ENCODE results near the gene CNTN4.

The CNTN4 gene

GRCh38 chr3:2303566-2303965 lies 204.9 kb downstream of the CNTN4 start:
- H3K4me1 ChIP-seq (ENCODE audit: low read depth, poor library complexity, severe bottlenecking): no peaks in the 10 kb centered on the region
- TF ChIP-seq CTCF (conservative IDR thresholded peaks at IDR 0.05; ENCODE audit: low read depth, low read length): no peak
- no peak overlapping the region for H3K9ac ChIP-seq
- no peaks in the 10 kb centered on the region for H3K27me3 ChIP-seq (ENCODE audit: insufficient read depth, low read depth)
- no peaks in the 10 kb centered on the region for H3K79me2 ChIP-seq (ENCODE audit: insufficient read depth, low read depth)
- no peak overlapping the region for H3K4me2 ChIP-seq
- H4K20me1 ChIP-seq (ENCODE audit: insufficient read depth): no peaks in the 10 kb centered on the region
- no peak overlapping the region for H3K27ac ChIP-seq
- no peaks in the 10 kb centered on the region for H3K36me3 ChIP-seq (ENCODE audit: insufficient read depth)
- H2AFZ ChIP-seq (ENCODE audit: low read depth): no peak overlapping the region
- H3K4me3 ChIP-seq (IDR thresholded peaks at IDR 0.05; ENCODE audit: insufficient read depth, low read depth, low read length): no peak overlapping the region

GRCh38 chr3:2311022-2311421 lies 212.4 kb downstream of the CNTN4 start:
- no peak overlapping the region for H3K9ac ChIP-seq
- no peak for TF ChIP-seq CTCF (conservative IDR thresholded peaks at IDR 0.05; ENCODE audit: low read depth, low read length)
- H3K4me2 ChIP-seq: no peak overlapping the region
- no peaks in the 10 kb centered on the region for H3K27me3 ChIP-seq (ENCODE audit: insufficient read depth, low read depth)
- no peaks in the 10 kb centered on the region for H3K36me3 ChIP-seq (ENCODE audit: insufficient read depth)
- H3K27ac ChIP-seq: no peak overlapping the region
- H3K4me1 ChIP-seq (ENCODE audit: low read depth, poor library complexity, severe bottlenecking): no peaks in the 10 kb centered on the region
- H3K4me3 ChIP-seq (IDR thresholded peaks at IDR 0.05; ENCODE audit: insufficient read depth, low read depth, low read length): no peak overlapping the region
- H2AFZ ChIP-seq (ENCODE audit: low read depth): no peak overlapping the region
- no peaks in the 10 kb centered on the region for H4K20me1 ChIP-seq (ENCODE audit: insufficient read depth)
- no peaks in the 10 kb centered on the region for H3K79me2 ChIP-seq (ENCODE audit: insufficient read depth, low read depth)

GRCh38 chr3:2317521-2317920 lies 218.9 kb downstream of the CNTN4 start:
- Histone ChIP-seq H3K27me3 (ENCODE audit: insufficient read depth, low read depth) (no peaks in the 10 kb centered on the region), H3K4me1 (ENCODE audit: low read depth, poor library complexity, severe bottlenecking) (no peaks in the 10 kb centered on the region), H4K20me1 (ENCODE audit: insufficient read depth) (no peaks in the 10 kb centered on the region), H3K4me2 (no peak overlapping the region), H3K4me3 (IDR thresholded peaks at IDR 0.05; ENCODE audit: insufficient read depth, low read depth, low read length) (no peak overlapping the region), H3K27ac (no peak overlapping the region), H3K79me2 (ENCODE audit: insufficient read depth, low read depth) (no peaks in the 10 kb centered on the region), H3K9ac (no peak overlapping the region), H3K36me3 (ENCODE audit: insufficient read depth) (no peaks in the 10 kb centered on the region), H2AFZ (ENCODE audit: low read depth) (no peak overlapping the region)
- TF ChIP-seq CTCF (conservative IDR thresholded peaks at IDR 0.05; ENCODE audit: low read depth, low read length): no peak

- Histone ChIP-seq H2AFZ (ENCODE audit: low read depth) (no peak overlapping the region), H3K27me3 (ENCODE audit: insufficient read depth, low read depth) (no peaks in the 10 kb centered on the region), H3K4me1 (ENCODE audit: low read depth, poor library complexity, severe bottlenecking) (no peaks in the 10 kb centered on the region), H3K36me3 (ENCODE audit: insufficient read depth) (no peaks in the 10 kb centered on the region), H3K9ac (no peak overlapping the region), H3K79me2 (ENCODE audit: insufficient read depth, low read depth) (no peaks in the 10 kb centered on the region), H3K4me2 (no peak overlapping the region), H4K20me1 (ENCODE audit: insufficient read depth) (no peaks in the 10 kb centered on the region), H3K27ac (no peak overlapping the region), H3K4me3 (IDR thresholded peaks at IDR 0.05; ENCODE audit: insufficient read depth, low read depth, low read length) (no peak overlapping the region)
- TF ChIP-seq CTCF (conservative IDR thresholded peaks at IDR 0.05; ENCODE audit: low read depth, low read length): no peak
These were observed 236.3 kb downstream of the CNTN4 start for GRCh38 chr3:2334921-2335320.

Measured in KMS-11 (cell line).